Epidermal melanocyte (primary cell): ENCODE data around the gene AFAP1L2.

Experiments
- DNase-seq: peaks from one replicate; pipeline ENCODE4 v3.0.0; 2011; ENCODE audit warnings: low spot score; ENCODE audit not compliant: insufficient read length

Gene AFAP1L2

GRCh38 chr10:114293075-114293474, 111.2 kb downstream of the AFAP1L2 start:
- no peak for DNase-seq

GRCh38 chr10:114291516-114291915, 112.8 kb downstream of the AFAP1L2 start:
- no peak for DNase-seq

DNA sequence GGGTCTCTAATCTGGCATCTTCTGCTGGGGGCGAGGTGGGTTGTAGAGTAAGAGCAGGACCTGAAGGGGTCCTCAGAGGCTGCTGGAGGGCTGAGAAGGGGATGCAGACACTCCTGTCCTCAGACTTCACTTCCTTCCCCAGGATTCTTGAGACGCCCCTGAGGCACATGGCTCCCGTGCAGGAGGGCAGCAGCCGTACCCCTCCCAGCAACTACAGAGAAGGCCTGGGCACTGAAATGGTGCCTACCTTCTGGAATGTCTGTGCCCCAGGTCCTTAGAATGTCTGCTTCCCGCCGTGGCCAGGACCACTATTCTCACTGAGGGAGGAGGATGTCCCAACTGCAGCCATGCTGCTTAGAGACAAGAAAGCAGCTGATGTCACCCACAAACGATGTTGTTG, 113.2 kb downstream of the AFAP1L2 start:
- DNase-seq, result no peak

DNA sequence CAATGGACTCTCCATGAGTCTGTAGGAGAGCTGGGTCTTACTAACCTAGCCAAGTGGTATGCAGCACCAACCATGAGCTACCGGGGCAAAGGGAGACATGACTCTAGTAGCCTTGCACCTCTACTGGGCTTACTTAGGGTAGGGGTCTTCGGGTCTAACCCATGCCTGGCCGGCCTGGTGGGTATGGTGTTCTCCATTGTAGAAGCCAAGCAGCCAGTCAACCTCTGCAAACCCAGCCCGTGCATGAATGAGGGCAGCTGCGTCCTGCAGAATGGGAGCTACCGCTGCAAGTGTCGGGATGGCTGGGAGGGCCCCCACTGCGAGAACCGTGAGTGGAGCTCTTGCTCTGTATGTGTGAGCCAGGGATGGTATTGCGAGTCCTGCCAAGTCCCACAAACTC, 114.3 kb downstream of the AFAP1L2 start:
- no peak for DNase-seq

DNA sequence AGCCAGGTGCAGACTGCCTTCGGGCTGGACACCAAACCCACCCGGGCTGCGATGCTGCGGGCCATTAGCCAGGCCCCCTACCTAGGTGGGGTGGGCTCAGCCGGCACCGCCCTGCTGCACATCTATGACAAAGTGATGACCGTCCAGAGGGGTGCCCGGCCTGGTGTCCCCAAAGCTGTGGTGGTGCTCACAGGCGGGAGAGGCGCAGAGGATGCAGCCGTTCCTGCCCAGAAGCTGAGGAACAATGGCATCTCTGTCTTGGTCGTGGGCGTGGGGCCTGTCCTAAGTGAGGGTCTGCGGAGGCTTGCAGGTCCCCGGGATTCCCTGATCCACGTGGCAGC, 115.2 kb downstream of the AFAP1L2 start:
- no peak for DNase-seq

- no peak for DNase-seq
Measured at GRCh38 chr10:114288424-114289095, 115.7 kb downstream of the AFAP1L2 start.

GRCh38 chr10:114286921-114287320, 117.4 kb downstream of the AFAP1L2 start:
- no peak for DNase-seq

DNA sequence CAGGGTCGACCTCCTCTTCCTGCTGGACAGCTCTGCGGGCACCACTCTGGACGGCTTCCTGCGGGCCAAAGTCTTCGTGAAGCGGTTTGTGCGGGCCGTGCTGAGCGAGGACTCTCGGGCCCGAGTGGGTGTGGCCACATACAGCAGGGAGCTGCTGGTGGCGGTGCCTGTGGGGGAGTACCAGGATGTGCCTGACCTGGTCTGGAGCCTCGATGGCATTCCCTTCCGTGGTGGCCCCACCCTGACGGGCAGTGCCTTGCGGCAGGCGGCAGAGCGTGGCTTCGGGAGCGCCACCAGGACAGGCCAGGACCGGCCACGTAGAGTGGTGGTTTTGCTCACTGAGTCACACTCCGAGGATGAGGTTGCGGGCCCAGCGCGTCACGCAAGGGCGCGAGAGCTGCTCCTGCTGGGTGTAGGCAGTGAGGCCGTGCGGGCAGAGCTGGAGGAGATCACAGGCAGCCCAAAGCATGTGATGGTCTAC, 118.3 kb downstream of the AFAP1L2 start:
- no peak for DNase-seq

- DNase-seq, result no peak
Measured at GRCh38 chr10:114284346-114285071, 119.8 kb downstream of the AFAP1L2 start.

GRCh38 chr10:114283535-114284234, 120.6 kb downstream of the AFAP1L2 start:
- no peak for DNase-seq

- DNase-seq, result no peak
Measured at GRCh38 chr10:114283091-114283490, 121.2 kb downstream of the AFAP1L2 start.

DNA sequence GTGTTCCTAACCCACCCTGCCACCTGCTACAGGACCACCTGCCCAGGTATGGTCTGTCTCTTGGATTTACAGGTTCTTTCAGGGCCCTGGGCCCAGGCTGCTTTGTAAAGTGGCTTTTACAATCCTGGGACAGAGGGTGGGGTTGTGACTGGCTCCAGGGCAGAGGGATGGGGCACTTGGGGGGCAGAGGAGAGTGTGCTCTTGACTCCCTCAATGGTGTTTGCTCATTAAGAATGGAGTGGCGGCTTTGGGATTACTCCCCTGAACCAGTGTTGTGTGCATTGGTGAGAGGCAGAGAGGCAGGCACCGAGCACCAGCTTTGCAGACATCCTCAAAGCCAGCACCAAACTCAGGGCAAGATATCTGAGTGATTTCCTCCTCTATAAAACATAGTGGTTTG, 121.8 kb downstream of the AFAP1L2 start:
- DNase-seq, result no peak

- DNase-seq, result no peak
Measured at GRCh38 chr10:114281461-114281860, 122.8 kb downstream of the AFAP1L2 start.

- no peak for DNase-seq
Measured at GRCh38 chr10:114281006-114281405, 123.3 kb downstream of the AFAP1L2 start.

- DNase-seq, result no peak
Measured at GRCh38 chr10:114279901-114280644, 124.2 kb downstream of the AFAP1L2 start.

GRCh38 chr10:114279289-114279688, 125.0 kb downstream of the AFAP1L2 start:
- DNase-seq, result no peak

GRCh38 chr10:114278884-114279191, 125.5 kb downstream of the AFAP1L2 start:
- no peak for DNase-seq

GRCh38 chr10:114278140-114278883, 126.0 kb downstream of the AFAP1L2 start:
- DNase-seq, result no peak

DNA sequence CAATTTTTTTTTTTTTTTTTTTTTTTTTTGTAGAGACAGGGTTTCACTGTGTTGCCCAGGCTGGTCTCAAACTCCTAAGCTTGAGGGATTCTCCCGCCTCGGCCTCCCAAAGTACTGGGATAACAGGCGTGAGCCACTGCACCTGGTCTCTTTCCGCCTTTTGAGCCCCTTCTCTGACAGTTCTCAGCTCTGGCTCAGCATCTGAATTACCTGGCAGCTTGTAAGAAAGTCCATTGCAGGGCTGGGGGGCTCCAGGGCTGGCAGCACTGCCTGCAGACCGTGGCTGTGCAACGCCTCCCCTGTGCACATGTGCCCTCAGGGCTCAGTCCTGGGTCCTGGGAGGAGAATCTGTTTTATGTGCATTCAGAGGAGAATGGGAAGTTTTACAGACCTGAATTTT, 127.6 kb downstream of the AFAP1L2 start:
- no peak for DNase-seq

DNA sequence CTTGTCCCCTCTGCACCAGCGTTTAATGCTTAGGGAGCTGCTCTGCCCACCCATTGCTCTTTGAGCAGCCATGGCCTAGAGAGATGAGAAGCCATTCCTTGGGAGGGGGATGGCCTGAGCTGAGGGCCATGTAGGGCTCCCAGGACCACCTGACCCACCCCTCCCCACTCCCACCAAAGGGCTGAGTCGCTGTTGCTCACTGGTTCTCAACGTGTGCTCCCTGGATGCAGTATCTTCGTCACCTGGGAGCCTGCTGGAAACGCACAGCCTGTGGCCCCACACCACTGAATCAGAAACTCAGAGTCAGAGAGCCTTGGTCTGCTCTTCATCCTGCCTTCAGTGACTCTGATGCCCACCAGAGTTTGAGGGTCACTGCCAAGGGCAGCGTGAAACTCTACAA, 128.2 kb downstream of the AFAP1L2 start:
- DNase-seq, result no peak
